GM23248 (cell line): ENCODE measurements around the gene PPP1R11. TPM values are rescaled to one million over a fixed set of nuclear protein-coding genes. Genes with fewer than 3 reads are reported as not detected.

ENCODE experiments used
- DNase-seq: peaks from one replicate; pipeline ENCODE4 v3.0.0-alpha.2; 2015
- H2AFZ ChIP-seq: fragments of 200-600 bp; sonication (generic); 2 replicates; pipeline ENCODE4 v1.6.1; 2016; ENCODE audit warnings: antibody characterized with exemption
- H3F3A ChIP-seq: fragments of 200-600 bp; sonication (generic); 2 replicates; pipeline ENCODE4 v1.6.1; 2016; ENCODE audit warnings: mild to moderate bottlenecking, antibody characterized with exemption, mixed run types; ENCODE audit not compliant: insufficient read depth
- H3K27ac ChIP-seq: fragments of 200-600 bp; sonication (generic); 2 replicates; pipeline ENCODE4 v1.5.1; 2016; ENCODE audit warnings: mild to moderate bottlenecking
- H3K27me3 ChIP-seq: fragments of 200-600 bp; sonication (generic); replicated peaks from 2 replicates; pipeline ENCODE4 v1.6.1; 2016; ENCODE audit warnings: mild to moderate bottlenecking; ENCODE audit not compliant: insufficient read depth
- H3K36me3 ChIP-seq: fragments of 200-600 bp; sonication (generic); 2 replicates; pipeline ENCODE4 v1.6.1; 2016; ENCODE audit warnings: low read depth, mild to moderate bottlenecking
- H3K4me1 ChIP-seq: fragments of 200-600 bp; sonication (generic); 2 replicates; pipeline ENCODE4 v1.6.1; 2016; ENCODE audit warnings: mild to moderate bottlenecking; ENCODE audit not compliant: insufficient read depth
- H3K4me2 ChIP-seq: fragments of 200-600 bp; sonication (generic); one replicate; pipeline ENCODE4 v1.6.1; 2016; ENCODE audit warnings: mild to moderate bottlenecking; ENCODE audit not compliant: unreplicated experiment
- H3K4me3 ChIP-seq: fragments of 200-600 bp; sonication (generic); 2 replicates; pipeline ENCODE4 v1.5.1; 2016; ENCODE audit warnings: mild to moderate bottlenecking
- H3K79me2 ChIP-seq: fragments of 200-600 bp; sonication (generic); 2 replicates; pipeline ENCODE4 v1.6.1; 2016; ENCODE audit warnings: mild to moderate bottlenecking; ENCODE audit not compliant: insufficient read depth
- H3K9ac ChIP-seq: fragments of 200-600 bp; sonication (generic); 2 replicates; pipeline ENCODE4 v1.6.1; 2016; ENCODE audit warnings: mild to moderate bottlenecking
- H3K9me2 ChIP-seq: fragments of 200-600 bp; sonication (generic); 2 replicates; pipeline ENCODE4 v1.6.1; 2016; ENCODE audit warnings: mixed run types, mild to moderate bottlenecking, moderate library complexity; ENCODE audit not compliant: insufficient read depth
- H3K9me3 ChIP-seq: fragments of 200-600 bp; sonication (generic); one replicate; pipeline ENCODE4 v1.6.1; 2017; ENCODE audit warnings: low read depth
- H4K20me1 ChIP-seq: fragments of 200-600 bp; sonication (generic); 2 replicates; pipeline ENCODE4 v1.6.0; 2016; ENCODE audit not compliant: insufficient read depth
- EZH2 ChIP-seq: fragments of 200-600 bp; sonication (generic); IDR thresholded peaks from 2 replicates; pipeline ENCODE4 v1.6.1; 2018; ENCODE audit warnings: antibody characterized with exemption, mild to moderate bottlenecking; ENCODE audit not compliant: insufficient read depth, poor library complexity, severe bottlenecking
- EZH2phosphoT487 ChIP-seq: fragments of 200-600 bp; sonication (generic); IDR thresholded peaks from 2 replicates; pipeline ENCODE4 v1.6.1; 2018; ENCODE audit warnings: antibody characterized with exemption, moderate library complexity, mild to moderate bottlenecking, low read depth; ENCODE audit not compliant: insufficient read depth
- WGBS, 2 experiments: methylation state at CpG; one replicate each; pipeline ENCODE4 v1.1.6; 2015 to 2017; ENCODE audit warnings: low lambda C conversion rate in 2 of 2, low coverage in 1 of 2; ENCODE audit errors: missing lambda C conversion rate in 2 of 2; 5-methylcytosine and 5-hydroxymethylcytosine counted together
- in situ Hi-C: fragments of 300-500 bp; cut with MboI; formaldehyde crosslinking; loops from 2 replicates; pipeline ENCODE4 v1.15.0; 2020
- polyA plus RNA-seq: library from polyadenylated mRNA; unstranded; fragments of >200 nt; fragmentation: Nextera tagmentation; extraction: Ambion mirVana; gene quantifications from 2 replicates; pipeline ENCODE4 v1.2.1, GENCODE V29; 2016
- total RNA-seq: library from RNA; depleted of rRNA; stranded (reverse); fragments of >200 nt; shearing (Covaris generic); gene quantifications from 2 replicates; pipeline ENCODE4 v1.2.3, GENCODE V29; 2014

PPP1R11 gene
- total and polyA plus RNA-seq, 2 experiments from 2014 or later = 44.1 to 77.5 TPM

DNA sequence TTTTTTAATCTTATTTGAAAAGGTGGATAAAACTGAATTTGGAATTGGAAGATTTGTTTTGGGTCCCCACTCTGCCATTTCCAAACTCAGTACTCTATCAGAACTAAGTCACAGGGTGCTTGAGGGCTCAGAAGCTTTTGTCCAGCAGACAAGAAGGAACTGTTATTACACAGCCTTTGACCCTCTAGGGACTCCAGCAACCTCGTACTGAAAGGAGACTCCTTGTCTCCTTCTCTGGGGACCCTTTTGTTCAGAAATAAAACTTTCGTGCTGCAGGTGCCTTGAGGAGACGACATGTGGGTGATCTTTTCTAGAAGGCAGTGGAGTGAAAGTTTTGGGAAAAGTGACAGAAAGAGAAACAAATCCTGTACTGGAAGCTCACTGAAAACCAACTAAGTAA, 13.3 kb upstream of the PPP1R11 start:
- H3K27me3 ChIP-seq = no peaks in the 10 kb centered on the region
- peaks cover 6% of the 10 kb centered on the region for H3K4me1 ChIP-seq
- no peaks in the 10 kb centered on the region for H3K9me3 ChIP-seq
- no peaks in the 10 kb centered on the region for H3K9me2 ChIP-seq
- DNase-seq = no peak
- in situ Hi-C loops = no loop called here
- WGBS, 2 experiments = 93 to 94% methylated on average over 3 of the region's 3 CpGs
- no peak overlapping the region for H3K9ac ChIP-seq
- no peak overlapping the region for H2AFZ ChIP-seq
- H4K20me1 ChIP-seq = 0 out of 2 replicates have a peak, but pooled peaks cover 4% of the 10 kb centered on the region
- H3F3A ChIP-seq = peaks cover 10% of the 10 kb centered on the region
- H3K79me2 ChIP-seq = no peaks in the 10 kb centered on the region
- H3K4me3 ChIP-seq = no peak overlapping the region
- TF ChIP-seq EZH2 (no peak), EZH2phosphoT487 (no peak)
- H3K4me2 ChIP-seq = no peak overlapping the region
- H3K27ac ChIP-seq = no peak overlapping the region
- no peaks in the 10 kb centered on the region for H3K36me3 ChIP-seq

DNA sequence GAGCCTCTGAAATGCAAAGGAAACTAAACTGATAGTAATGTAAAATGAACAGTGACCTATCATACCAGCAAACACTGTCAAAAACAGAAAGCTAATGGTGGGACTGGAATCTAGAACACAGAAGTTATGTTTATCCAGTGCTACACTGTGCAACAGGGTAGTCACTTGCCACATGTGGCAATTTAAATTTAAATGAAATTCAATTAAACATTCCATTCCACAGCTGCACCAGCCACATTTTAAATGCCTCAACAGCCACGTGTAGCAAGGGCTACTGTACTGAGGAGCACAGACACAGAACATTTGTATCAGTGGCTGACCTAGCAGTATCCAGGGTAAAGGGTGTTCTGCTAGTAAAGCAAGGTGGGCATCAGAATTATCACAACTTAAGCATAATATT, 11.5 kb upstream of the PPP1R11 start:
- Histone ChIP-seq H3K9me2 (no peaks in the 10 kb centered on the region), H4K20me1 (0 out of 2 replicates have a peak, but pooled peaks cover 4% of the 10 kb centered on the region), H3K27ac (no peak overlapping the region), H3K4me1 (peaks cover 12% of the 10 kb centered on the region), H3K9me3 (no peaks in the 10 kb centered on the region), H3K4me3 (no peak overlapping the region), H3K79me2 (peaks cover 12% of the 10 kb centered on the region), H2AFZ (no peak overlapping the region), H3K9ac (no peak overlapping the region), H3K36me3 (no peaks in the 10 kb centered on the region), H3K27me3 (no peaks in the 10 kb centered on the region), H3K4me2 (no peak overlapping the region), H3F3A (peaks cover 9% of the 10 kb centered on the region)
- no peak for DNase-seq
- 41 to 45% methylated on average over 1 of the region's 1 CpG for WGBS, 2 experiments
- TF ChIP-seq EZH2phosphoT487 = no peak
- TF ChIP-seq EZH2 = no peak
- in situ Hi-C loops = no loop called here

DNA sequence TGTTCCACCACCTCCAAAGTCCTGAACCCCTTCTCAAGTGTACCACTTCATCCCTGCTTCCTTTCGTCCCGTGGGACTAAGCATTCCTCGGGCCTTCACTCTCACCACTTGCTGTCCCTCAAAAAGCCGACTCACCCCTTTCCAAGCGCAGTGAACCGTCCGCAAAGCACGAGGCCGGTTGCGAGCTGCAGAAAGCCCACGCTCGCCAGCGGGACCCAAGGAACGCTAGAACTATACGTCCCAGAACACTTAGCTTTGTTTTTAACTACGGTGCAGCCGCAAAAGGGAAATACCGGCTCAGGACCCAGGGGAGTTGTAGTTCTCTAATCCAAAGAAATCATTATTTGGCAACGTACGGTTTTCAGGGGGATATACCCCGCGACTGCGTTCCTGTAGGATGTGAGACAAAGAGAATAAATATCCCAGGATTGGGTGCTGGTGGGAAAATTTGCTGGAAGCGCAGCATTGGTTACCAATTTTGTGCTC, 6.3 kb upstream of the PPP1R11 start:
- in situ Hi-C loops = no loop called here
- H3K9me3 ChIP-seq = no peaks in the 10 kb centered on the region
- peak overlapping the region; percentile 100 for H2AFZ ChIP-seq
- DNase-seq = peak; percentile 84
- no peaks in the 10 kb centered on the region for H4K20me1 ChIP-seq
- H3K79me2 ChIP-seq = peaks cover 55% of the 10 kb centered on the region
- no peak for TF ChIP-seq EZH2
- no peak for TF ChIP-seq EZH2phosphoT487
- peak overlapping the region; percentile 97 for H3K9ac ChIP-seq
- peaks cover 10% of the 10 kb centered on the region for H3K36me3 ChIP-seq
- no peaks in the 10 kb centered on the region for H3K9me2 ChIP-seq
- H3K4me2 ChIP-seq = peak overlapping the region; percentile 99
- no peaks in the 10 kb centered on the region for H3K27me3 ChIP-seq
- peaks cover 12% of the 10 kb centered on the region for H3F3A ChIP-seq
- H3K4me3 ChIP-seq = peak overlapping the region; percentile 98
- H3K27ac ChIP-seq = peak overlapping the region; percentile 94
- WGBS, 2 experiments = 1 to 2% methylated on average over 24 of the region's 24 CpGs
- peaks cover 9% of the 10 kb centered on the region for H3K4me1 ChIP-seq

DNA sequence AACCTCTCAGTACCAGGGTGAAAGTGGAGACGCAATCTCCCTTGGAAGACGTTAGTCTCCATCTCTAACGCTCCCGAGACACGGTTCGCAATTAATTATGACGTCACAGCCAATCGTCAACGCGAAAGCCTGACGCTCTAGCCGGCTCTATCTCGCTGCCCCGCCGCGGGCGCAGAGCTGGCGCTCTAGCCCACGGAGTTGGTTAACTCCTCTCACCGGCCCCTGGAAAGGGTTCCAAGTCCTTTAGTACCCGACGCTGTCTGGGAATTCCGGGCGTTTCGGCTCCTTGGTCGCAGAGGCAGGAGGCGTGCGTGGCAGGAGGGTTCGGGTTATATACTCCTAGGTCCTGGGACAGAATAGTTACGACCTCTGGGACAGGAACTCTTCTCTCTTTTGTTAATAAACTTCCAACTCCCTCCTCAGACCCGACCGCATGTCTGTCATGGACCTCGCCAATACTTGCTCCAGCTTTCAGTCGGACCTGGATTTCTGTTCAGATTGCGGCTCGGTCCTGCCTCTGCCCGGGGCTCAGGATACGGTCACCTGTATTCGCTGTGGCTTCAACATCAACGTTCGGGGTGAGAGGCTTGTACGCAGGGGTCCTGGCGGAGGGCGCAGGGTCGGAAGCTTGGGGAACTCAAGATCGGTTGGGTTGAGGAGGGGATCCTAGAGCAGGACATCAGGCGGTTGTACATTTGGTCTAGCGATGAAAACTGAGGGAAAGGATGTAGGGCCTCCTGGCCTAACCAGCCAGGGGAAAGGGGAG, 5.7 kb upstream of the PPP1R11 start, which contains the start of gene POLR1H:
POLR1H (plus strand) TSS at position 174 of the 766 bp plus-strand sequence; CDS start at position 434, 260 bp downstream.
- Histone ChIP-seq H3K79me2 (peaks cover 55% of the 10 kb centered on the region), H3K4me3 (peak within 1 kb of the TSS; percentile 98), H3K4me2 (peak within 1 kb of the TSS; percentile 99), H3K27me3 (no peaks in the 10 kb centered on the region), H4K20me1 (no peaks in the 10 kb centered on the region), H3K9ac (peak within 1 kb of the TSS; percentile 97), H3K9me2 (no peaks in the 10 kb centered on the region), H3K9me3 (no peaks in the 10 kb centered on the region), H3K4me1 (peaks cover 15% of the 10 kb centered on the region), H3K27ac (peak within 1 kb of the TSS; percentile 94), H3K36me3 (peaks cover 10% of the 10 kb centered on the region), H2AFZ (peak within 1 kb of the TSS; percentile 100), H3F3A (peaks cover 18% of the 10 kb centered on the region)
- in situ Hi-C loops = no loop called here
- TF ChIP-seq EZH2 (no peak), EZH2phosphoT487 (no peak)
- 1% methylated on average over 47 to 48 of the region's 48 CpGs for WGBS, 2 experiments
- DNase-seq = peak; percentile 99
